Measurements from ENCODE around the gene SON. TPM values are rescaled to one million over a fixed set of nuclear protein-coding genes. Genes with fewer than 3 reads are reported as not detected.
A peak's percentile ranks its signal among the peaks of the same experiment; 100 is the strongest.
"Not testable (repeated sequence)": the region's sequence is repeated elsewhere in the genome, so short reads cannot be mapped to it uniquely, and the experiment has no call there.

Gene SON, protein sequence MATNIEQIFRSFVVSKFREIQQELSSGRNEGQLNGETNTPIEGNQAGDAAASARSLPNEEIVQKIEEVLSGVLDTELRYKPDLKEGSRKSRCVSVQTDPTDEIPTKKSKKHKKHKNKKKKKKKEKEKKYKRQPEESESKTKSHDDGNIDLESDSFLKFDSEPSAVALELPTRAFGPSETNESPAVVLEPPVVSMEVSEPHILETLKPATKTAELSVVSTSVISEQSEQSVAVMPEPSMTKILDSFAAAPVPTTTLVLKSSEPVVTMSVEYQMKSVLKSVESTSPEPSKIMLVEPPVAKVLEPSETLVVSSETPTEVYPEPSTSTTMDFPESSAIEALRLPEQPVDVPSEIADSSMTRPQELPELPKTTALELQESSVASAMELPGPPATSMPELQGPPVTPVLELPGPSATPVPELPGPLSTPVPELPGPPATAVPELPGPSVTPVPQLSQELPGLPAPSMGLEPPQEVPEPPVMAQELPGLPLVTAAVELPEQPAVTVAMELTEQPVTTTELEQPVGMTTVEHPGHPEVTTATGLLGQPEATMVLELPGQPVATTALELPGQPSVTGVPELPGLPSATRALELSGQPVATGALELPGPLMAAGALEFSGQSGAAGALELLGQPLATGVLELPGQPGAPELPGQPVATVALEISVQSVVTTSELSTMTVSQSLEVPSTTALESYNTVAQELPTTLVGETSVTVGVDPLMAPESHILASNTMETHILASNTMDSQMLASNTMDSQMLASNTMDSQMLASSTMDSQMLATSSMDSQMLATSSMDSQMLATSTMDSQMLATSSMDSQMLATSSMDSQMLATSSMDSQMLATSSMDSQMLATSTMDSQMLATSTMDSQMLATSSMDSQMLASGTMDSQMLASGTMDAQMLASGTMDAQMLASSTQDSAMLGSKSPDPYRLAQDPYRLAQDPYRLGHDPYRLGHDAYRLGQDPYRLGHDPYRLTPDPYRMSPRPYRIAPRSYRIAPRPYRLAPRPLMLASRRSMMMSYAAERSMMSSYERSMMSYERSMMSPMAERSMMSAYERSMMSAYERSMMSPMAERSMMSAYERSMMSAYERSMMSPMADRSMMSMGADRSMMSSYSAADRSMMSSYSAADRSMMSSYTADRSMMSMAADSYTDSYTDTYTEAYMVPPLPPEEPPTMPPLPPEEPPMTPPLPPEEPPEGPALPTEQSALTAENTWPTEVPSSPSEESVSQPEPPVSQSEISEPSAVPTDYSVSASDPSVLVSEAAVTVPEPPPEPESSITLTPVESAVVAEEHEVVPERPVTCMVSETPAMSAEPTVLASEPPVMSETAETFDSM (N-terminal part only)
- 140 TPM for polyA plus RNA-seq (2013, experiment 1 of 2; ENCODE audit: insufficient read length)
- polyA plus RNA-seq (2013, experiment 2 of 2; ENCODE audit: insufficient read length), result 132 TPM

DNA sequence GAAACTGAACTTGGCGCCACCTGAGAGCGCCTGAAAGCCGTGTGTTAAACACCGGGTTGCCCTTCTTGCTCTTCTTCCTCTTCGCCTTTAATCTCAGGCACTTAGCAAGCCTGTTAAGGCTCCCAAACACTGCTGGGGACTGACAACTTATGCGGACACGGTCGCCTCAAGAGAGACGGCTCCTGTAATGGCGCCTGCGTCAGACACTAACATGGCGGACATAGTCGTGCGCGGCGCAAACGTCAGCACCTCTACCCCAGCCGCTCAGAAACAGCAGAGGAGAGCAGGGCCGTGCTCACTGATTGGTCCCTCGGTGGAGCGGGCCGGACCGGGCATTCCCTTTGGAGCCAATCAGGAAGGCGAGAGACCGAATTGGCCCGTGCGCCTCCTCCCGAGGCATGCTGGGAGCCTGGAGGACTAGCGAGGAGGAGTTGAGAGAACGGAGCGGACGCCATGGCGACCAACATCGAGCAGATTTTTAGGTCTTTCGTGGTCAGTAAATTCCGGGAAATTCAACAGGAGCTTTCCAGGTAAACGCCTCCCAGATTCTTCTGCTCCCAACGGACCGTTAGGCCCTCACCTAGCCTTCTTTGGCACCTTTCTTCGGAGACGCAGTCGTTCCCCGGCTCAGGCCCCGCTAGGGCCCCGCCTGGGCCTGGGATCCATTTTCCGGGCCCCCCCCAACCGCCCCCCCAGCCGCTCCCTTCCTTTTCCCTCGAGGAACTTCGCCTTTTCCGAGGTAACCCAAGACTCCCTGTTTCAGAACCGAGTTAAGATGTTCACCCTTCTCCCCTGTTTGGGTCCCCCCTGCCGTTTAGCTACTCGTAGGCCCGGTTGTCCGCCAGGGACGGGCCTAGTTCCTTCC is at the start of gene SON:
TSS of gene SON (plus strand) at position 399 of the 865 bp plus-strand sequence. CDS start at position 454, 55 bp downstream.
- peak; percentile 99 for DNase-seq

DNA sequence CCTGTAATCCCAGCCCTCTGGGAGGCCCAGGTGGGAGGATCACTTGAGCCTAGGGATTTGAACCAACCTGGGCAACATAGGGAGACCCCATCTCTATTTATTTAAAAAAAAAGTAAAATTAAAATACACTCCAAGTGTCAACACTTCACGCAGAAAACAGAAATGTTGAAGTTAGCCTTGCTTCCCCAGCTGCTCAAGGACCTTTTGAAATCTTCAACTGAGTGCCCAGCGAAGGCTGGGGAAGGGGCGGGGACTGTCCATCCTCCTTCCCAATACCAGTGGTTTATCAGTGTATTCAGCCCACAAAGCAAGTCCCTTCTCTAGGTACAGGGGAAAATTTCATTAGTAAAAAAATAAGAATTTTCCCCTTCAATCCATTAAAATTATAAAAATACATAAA is 49.1 kb upstream of the SON start:
- DNase-seq, result no peak

DNA sequence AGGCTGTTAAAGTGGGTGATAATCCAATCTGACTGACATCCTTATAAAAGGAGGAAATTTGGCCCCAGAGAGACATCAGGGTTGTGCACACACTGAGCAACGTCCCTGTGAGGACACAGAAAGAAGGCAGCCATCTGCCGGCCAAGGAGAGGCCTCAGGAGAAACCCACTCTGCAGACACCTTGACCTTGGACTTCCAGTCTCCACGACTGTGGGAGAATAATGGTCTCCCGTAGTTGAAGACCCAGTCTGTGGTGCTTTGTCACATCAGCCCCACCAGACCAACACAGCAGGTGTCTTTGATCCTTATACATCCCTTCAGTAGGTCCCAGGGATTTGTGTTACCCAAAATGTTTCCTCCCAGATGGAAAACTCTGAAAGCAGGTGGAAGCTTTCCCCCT is 47.1 kb upstream of the SON start:
- no peak for DNase-seq

DNA sequence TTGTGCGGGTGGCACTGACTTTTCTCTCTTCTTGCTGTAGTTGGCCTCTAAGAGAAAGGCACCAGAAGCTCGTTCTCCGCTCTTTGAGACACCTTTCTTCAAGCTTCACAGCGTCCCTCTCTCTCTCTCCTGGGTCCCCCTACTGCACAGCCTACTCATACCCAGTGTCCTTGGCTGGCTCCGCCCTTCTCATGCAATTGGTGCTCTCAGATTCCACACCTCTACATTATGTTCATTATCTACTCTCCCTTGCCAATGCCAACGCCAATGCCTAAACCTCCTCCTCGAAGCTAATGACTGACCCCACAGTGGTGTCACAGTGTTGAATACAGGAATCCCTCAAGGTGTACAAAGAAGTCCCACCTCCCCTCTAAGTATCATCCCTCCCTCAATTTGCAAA is 46.5 kb upstream of the SON start:
- DNase-seq, result no peak

DNA sequence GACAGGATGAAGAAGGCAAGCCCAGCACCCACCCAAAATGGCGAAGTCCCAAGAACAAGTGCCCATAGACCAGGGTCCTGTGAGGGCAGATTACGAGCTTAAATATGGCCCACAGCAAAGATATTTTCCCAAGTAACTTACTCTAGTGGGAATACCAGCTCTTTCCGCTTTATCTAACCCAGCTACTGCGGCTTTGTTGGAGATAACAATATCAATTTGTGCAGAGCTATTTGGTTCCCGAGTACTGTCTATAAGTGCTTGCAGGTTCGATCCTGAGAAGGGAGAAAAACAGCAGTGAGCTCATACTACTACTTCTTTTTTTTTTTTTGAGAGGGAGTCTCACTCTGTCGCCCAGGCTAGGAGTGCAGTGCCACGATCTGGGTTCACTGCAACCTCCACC is 37.0 kb upstream of the SON start:
- DNase-seq, result no peak

DNA sequence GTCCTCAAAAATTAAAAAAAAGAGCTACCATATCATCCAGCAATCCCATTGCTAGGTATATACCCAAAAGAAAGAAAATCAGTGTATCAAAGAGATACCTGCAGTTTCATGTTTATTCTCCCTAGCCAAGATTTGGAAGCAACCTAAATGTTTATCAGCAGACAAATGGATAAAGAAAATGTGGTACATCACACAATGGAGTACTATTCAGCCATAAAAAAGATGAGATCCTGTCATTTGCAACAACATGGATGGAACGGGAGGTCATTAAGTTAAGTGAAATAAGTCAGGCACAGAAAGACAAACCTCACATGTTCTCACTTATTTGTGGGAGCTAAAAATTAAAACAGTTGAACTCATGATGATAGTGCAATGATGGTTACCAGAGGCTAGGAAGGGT is 35.8 kb upstream of the SON start:
- DNase-seq, result not testable (repeated sequence)

DNA sequence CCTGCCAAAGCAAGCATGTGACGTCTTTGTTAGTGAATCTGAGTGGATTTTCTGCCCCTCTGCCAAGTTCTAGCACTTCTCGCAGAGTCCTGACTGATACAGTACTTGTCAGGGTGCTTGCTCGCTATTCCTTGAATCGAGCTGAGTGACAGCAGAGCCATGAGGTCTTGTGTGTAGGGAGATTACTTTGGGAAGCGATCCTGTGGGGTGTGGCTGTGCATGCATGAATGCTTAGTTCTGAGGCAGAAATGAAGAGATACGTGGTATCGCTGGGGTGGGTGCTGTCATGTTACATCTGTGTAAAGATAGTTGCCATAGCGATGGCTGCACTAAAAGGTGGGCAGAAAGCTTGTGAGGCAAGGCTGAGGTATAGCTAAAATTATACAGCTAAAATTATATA is 32.0 kb upstream of the SON start:
- DNase-seq, result no peak

DNA sequence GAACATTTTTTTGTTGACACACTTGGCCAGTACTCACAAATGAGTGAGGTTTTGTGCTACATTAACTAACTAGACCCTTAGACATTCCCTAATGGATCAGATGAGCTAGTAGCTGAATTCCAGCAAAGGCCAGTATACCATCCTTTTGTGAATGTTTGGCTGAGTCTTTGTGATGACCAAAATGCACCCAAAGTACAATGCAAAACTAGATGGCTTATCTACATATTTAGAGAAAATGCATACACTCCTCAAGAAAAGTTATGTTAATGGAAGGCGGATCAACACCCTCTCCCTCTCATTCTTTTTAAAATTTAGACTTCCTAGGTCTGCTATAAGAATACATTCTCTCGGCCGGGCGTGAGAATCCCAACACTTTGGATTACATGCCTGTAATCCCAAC is 31.2 kb upstream of the SON start:
- DNase-seq, result no peak

DNA sequence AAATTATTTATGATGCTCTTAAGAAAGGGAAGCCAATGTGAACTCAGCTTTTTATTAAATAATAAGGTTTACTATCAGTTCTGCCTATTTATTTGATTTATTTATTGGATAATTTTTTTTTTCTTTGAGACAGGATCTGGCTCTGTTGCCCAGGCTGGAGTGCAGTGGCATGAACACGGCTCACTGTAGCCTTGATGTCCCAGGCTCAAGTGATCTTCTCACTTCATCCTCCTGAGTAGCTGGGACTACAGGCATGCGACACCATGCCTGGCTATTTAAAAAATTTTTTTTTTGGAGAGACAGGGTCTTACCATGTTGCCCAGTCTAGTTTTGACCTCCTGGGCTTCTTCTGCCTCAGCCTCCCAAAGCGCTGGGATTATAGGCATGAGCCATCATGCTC is 30.4 kb upstream of the SON start:
- no peak for DNase-seq

DNA sequence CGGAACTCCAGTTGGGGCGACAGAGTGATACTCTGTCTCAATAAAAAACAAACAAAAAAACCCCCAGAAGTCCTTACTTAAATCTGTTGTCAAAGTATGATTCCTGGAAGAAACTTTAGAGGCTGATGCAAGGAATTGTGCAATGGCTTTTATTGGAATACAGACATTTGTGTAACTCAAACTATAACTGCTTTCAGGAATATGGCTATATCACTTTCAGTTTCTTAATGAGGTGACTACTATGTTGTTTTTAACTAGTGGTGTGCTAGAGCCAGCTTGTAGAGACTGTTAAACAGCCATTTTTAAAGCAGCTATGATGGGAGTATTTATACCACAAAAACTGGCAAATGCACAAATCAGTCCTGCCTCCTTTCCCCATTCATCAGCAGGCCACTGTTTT is 28.6 kb upstream of the SON start:
- no peak for DNase-seq

DNA sequence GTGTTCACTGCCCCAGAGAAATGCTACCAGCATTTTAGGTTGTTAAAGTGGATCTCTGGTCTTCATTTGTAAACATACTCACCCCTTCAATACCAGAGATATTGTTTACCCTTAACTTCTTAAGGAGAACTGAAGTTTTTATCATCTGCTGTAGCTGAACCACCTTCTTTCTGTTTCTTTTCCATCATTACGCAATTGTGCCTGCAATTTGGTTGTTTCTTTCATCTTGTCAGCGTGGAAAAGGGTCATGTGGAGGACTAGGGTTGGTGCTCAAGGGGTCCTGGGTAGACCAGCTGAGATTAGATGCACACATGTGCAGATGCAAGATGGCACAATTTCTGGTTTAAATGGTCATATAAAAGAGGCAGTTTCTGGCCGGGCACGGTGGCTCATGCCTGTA is 23.9 kb upstream of the SON start:
- DNase-seq, result no peak

DNA sequence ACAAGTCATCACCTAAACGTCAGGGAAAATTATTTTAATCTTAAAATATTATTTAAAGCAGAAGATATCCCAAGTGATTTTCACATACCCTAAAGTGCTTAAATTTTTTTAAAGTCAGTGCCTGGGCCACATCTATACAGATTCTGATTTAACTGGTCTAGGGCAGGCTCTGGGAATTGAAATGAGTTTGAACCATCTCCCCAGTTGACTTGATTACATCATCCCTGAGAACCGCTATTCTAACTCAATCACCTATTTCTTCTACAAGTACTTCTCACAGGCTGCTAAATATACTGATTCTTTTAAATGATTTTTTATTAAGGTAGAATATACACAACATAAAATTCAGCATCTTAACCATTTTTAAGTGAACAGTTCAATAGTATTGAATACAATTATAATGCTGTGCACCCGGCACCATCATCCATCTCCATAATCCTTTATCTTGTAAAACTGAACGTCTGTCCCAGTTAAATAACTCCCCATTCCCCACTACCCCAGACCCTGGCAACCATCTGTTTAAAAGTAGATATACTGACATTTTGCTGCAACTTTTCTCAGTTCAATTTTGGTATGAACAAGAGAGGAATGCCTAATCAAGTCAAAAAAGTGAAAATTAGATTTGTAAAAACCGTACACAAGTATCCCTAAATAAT is 20.4 kb upstream of the SON start:
- DNase-seq, result no peak

DNA sequence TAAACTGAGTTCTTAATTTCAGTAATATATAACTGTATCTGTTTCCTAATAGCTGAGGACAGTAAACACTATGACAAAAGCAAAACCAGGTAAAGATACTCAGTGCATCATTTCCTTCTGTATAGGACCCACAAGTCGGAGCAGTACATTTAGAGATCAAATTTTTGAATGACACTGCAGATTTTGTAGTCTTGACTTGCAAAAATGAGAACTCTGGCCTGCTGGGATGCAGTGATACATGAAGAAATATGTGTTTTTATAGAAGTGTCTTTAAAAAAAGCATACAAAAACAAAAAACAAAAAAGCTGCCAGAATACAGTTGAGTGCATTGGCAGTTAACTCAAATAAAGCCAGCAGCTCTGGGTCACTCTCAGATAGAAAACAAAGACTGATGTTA is 19.9 kb upstream of the SON start:
- no peak for DNase-seq

DNA sequence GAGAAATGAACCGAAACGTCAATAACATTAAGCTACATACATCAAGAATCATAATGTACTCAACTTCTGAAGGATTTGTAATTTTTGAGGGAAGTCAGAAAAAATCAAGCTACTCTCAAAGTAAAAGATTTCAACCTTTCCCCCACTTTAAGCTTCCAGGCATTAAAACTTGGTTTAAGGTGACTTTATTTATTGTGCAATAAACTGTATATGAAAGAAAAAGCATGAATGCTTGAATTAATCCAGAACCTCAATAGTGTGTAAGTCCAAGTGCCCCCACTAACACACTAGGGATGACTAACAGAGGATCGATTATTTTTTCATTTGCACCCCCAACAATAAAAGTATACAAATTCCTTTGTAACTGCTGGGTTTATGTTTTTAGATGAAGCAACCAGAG is 11.8 kb upstream of the SON start:
- DNase-seq, result no peak

DNA sequence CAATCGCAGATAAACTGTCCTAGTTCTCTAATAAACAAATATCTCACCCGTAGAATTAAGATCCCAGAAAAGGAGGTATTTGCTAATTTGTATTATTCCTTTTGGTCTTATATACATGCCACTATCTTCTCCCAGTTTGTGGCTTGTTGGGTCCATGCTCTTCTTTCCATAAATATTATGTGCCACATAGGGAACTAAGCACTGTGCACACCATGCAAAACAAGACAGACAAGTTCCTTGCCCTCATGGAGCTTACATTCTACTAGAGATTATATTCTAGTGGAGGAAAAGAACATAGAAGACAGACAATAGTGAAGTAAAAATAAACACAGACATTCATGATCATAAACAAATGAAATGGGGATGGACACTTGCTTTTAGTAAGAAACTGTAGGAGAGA is 5.6 kb upstream of the SON start:
- DNase-seq, result no peak

DNA sequence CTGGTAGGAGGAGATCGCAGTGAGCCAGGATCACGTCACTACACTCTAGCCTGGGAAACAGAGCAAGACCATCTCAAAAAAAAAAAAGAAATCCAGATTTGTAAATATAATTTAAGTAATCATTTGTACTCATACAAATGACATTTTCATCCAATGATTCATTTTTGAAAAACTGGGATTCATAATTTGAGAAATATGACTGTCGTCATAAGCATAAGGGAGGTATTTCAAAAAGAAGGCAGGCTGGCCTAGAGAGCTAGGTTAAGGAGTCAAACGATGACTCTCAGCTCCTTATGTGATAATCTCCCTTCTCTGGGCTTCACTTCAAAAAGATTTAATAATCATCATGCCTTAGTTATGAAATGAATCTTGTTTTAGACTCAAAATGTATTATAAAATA is 3.2 kb upstream of the SON start:
- peak; percentile 62 for DNase-seq

DNA sequence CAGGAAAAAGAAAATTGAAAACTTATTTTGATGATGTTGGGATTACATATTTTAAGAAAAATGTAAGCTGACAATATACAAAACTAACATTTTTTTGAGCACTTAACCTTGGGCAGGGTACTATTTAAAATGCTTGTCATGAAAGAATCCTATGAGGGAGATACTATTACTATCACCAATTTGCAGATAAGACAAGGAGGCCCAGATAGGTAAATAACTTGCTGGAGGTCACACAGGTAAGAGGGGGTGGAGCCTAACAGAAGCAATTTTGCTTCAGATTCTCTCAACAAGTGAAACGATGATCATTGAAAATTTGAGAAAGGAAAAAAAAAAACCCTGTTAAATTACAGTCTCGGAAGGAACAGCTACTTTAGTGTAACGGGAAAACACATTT is 2.1 kb upstream of the SON start:
- no peak for DNase-seq

DNA sequence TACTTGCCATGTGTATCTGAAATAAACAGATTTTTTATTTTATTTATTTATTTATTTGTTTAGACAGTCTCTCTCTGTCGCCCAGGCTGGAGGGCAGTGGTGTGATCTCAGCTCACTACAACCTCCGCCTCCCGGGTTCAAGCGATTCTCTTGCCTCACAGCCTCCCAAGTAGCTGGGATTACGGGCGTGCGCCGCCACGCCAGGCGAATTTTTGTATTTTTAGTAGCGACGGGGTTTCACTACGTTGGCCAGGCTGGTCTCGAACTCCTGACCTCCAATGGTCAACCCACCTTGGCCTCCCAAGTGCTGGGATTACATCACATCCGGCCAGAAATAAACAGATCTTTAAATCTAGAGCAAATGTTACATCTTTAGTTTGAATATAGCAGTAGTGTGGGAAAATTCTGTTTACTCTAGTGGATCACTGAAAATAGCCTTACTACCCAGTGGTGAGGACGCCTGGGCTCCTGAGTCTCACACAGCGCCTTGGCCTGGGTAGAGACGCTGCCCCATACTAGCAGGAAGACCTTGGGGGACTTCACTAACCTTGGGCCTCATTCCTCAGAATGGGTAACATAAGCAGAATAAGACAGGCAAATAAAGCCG is 1.6 kb upstream of the SON start:
- DNase-seq, result peak; percentile 5

DNA sequence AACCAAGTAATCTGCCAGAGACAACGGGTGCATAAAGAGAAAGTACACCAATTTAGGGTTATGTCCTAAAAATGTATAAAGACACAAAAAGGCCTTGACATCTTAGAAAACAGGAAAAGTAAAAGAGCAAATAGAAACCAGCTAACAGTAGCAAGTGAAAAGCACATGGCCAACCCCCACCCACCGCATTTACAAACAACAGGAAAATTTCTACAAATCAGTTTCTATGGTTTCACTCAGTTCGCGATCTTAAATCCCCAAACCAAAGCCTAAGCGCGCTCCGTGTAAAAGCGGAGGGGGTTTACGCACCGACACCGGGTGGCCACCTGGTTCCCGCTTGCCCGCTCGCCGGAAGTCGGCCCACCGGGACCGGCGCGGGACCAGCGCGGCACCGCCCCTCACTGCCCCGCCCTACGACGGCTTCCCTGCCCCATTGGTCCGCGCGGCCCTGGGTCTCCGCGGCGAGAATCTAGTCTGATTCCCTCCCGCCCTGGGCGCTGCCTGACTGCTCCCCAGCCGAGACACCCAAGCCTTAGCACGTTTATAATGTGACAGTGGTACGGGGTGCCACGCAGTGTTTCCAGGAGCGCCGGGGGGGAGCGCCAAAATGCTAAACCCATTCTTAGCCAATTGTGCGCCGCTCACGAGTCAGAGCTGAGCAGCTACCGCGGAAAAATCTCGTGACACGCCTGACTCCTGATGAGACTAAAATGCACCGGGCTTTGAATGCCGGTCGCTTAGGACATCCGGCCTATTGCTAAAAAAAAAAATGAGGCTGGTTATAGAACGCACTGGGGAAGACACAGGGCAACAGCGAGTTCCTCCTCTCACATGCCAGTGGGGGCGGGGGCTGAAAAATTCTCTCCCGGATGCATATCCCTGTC is 840 bp upstream of the SON start, which contains the start of gene GART:
TSS of gene GART (minus strand) at position 362 of the 884 bp plus-strand sequence. CDS start 2,802 bp downstream, outside the sequence.
- DNase-seq, result peak; percentile 79

Measured in fibroblast of skin of back (primary cell).